Retina (tissue), 1 donor: ENCODE results near the gene ZNHIT2.
"Not testable (repeated sequence)": the region's sequence is repeated elsewhere in the genome, so short reads cannot be mapped to it uniquely, and the experiment has no call there.

ENCODE experiments used
- DNase-seq: peaks from one replicate; pipeline ENCODE4 v3.0.0-alpha.2; 2016

The ZNHIT2 gene

GRCh38 chr11:65133724-65134123, 16.2 kb upstream of the ZNHIT2 start:
- DNase-seq, result no peak

GRCh38 chr11:65132988-65133700, 15.6 kb upstream of the ZNHIT2 start:
- DNase-seq, result no peak

GRCh38 chr11:65132238-65132987, 14.9 kb upstream of the ZNHIT2 start:
- no peak for DNase-seq

- DNase-seq, result no peak
Observed at GRCh38 chr11:65131895-65132237, 14.4 kb upstream of the ZNHIT2 start.

- no peak for DNase-seq
Observed at GRCh38 chr11:65131417-65131776, 13.9 kb upstream of the ZNHIT2 start.

GRCh38 chr11:65130631-65131416, 13.3 kb upstream of the ZNHIT2 start:
- no peak for DNase-seq

- DNase-seq, result no peak
Observed at GRCh38 chr11:65129649-65130441, 12.3 kb upstream of the ZNHIT2 start.

GRCh38 chr11:65128182-65129145, 11.0 kb upstream of the ZNHIT2 start:
- no peak for DNase-seq

- no peak for DNase-seq
Observed at GRCh38 chr11:65127473-65128181, 10.1 kb upstream of the ZNHIT2 start.

GRCh38 chr11:65126624-65127274, 9.2 kb upstream of the ZNHIT2 start:
- DNase-seq, result no peak

GRCh38 chr11:65125197-65126056, 7.9 kb upstream of the ZNHIT2 start:
- DNase-seq, result no peak

GRCh38 chr11:65124480-65125196, 7.1 kb upstream of the ZNHIT2 start:
- DNase-seq, result no peak

GRCh38 chr11:65121865-65122696, 4.6 kb upstream of the ZNHIT2 start, which contains the start of the genes FAU and MRPL49:
TSS of gene FAU (minus strand) at chr11:65122134. CDS start at chr11:65121813, 321 bp downstream.
TSS of gene MRPL49 (plus strand) at chr11:65122321. CDS start at chr11:65122347, 26 bp downstream.
- peak; percentile 96 for DNase-seq

GRCh38 chr11:65121447-65121864, 4.0 kb upstream of the ZNHIT2 start:
- peak; percentile 23 for DNase-seq

- DNase-seq, result no peak
Observed at GRCh38 chr11:65120831-65121230, 3.3 kb upstream of the ZNHIT2 start.

GRCh38 chr11:65119670-65119995, 2.1 kb upstream of the ZNHIT2 start:
- no peak for DNase-seq

- not testable (repeated sequence) for DNase-seq
Observed at GRCh38 chr11:65118891-65119669, 1.6 kb upstream of the ZNHIT2 start.
